NCI-H524 treated with DMSO at 0.1 percent for 48 hours (cell line): ENCODE measurements around the gene TLCD2.
A peak's percentile ranks its signal among the peaks of the same experiment; 100 is the strongest.
"Not testable (repeated sequence)": the region's sequence is repeated elsewhere in the genome, so short reads cannot be mapped to it uniquely, and the experiment has no call there.

ENCODE experiments used
- DNase-seq: peaks from one replicate; lab custom pipeline; 2025; lab: John Stamatoyannopoulos, UW

TLCD2 gene

GRCh38 chr17:1735834-1736347 is 25.7 kb upstream of the TLCD2 start:
- DNase-seq = no peak

- DNase-seq = no peak
Measured at GRCh38 chr17:1735418-1735817, 25.2 kb upstream of the TLCD2 start.

- no peak for DNase-seq
Measured at GRCh38 chr17:1733759-1734158, 23.6 kb upstream of the TLCD2 start.

- no peak for DNase-seq
Measured at GRCh38 chr17:1732833-1733321, 22.7 kb upstream of the TLCD2 start.

- no peak for DNase-seq
Measured at GRCh38 chr17:1732241-1732832, 22.2 kb upstream of the TLCD2 start.

GRCh38 chr17:1731194-1731506 is 21.0 kb upstream of the TLCD2 start:
- no peak for DNase-seq

GRCh38 chr17:1730326-1731193 is 20.4 kb upstream of the TLCD2 start:
- DNase-seq = no peak

GRCh38 chr17:1729966-1730325 is 19.8 kb upstream of the TLCD2 start:
- DNase-seq = no peak

- DNase-seq = no peak
Measured at GRCh38 chr17:1727876-1728630, 17.9 kb upstream of the TLCD2 start.

- no peak for DNase-seq
Measured at GRCh38 chr17:1727258-1727789, 17.1 kb upstream of the TLCD2 start.

- no peak for DNase-seq
Measured at GRCh38 chr17:1726626-1727257, 16.6 kb upstream of the TLCD2 start.

- no peak for DNase-seq
Measured at GRCh38 chr17:1725642-1726511, 15.7 kb upstream of the TLCD2 start.

GRCh38 chr17:1724869-1725641 is 14.9 kb upstream of the TLCD2 start:
- no peak for DNase-seq

- peak; percentile 37 for DNase-seq
Measured at GRCh38 chr17:1724351-1724868, 14.2 kb upstream of the TLCD2 start, which contains the start of gene WDR81. Gene WDR81 (plus strand): TSS chr17:1724704. CDS start chr17:1724960, 256 bp downstream.

- not testable (repeated sequence) for DNase-seq
Measured at GRCh38 chr17:1722022-1722421, 11.8 kb upstream of the TLCD2 start.

GRCh38 chr17:1720856-1721386 is 10.7 kb upstream of the TLCD2 start:
- no peak for DNase-seq

- no peak for DNase-seq
Measured at GRCh38 chr17:1718362-1719165, 8.4 kb upstream of the TLCD2 start.

- DNase-seq = peak; percentile 93
Measured at GRCh38 chr17:1716912-1717695, 6.9 kb upstream of the TLCD2 start.
